GM18505 (cell line): ENCODE data around the gene ARFRP1.
"Not testable (repeated sequence)": the region's sequence is repeated elsewhere in the genome, so short reads cannot be mapped to it uniquely, and the experiment has no call there.

ENCODE experiments used
- ATAC-seq: cut with Tn5 transposase; IDR thresholded peaks from one replicate; pipeline ENCODE4 v1.9.1; 2021; ENCODE audit not compliant: unreplicated experiment
- POLR2A ChIP-seq: IDR thresholded peaks from 4 replicates; pipeline ENCODE4 v1.6.1; 2011; ENCODE audit warnings: borderline replicate concordance; ENCODE audit not compliant: insufficient read depth, insufficient read length; ENCODE audit errors: extremely low read depth

Gene ARFRP1

DNA sequence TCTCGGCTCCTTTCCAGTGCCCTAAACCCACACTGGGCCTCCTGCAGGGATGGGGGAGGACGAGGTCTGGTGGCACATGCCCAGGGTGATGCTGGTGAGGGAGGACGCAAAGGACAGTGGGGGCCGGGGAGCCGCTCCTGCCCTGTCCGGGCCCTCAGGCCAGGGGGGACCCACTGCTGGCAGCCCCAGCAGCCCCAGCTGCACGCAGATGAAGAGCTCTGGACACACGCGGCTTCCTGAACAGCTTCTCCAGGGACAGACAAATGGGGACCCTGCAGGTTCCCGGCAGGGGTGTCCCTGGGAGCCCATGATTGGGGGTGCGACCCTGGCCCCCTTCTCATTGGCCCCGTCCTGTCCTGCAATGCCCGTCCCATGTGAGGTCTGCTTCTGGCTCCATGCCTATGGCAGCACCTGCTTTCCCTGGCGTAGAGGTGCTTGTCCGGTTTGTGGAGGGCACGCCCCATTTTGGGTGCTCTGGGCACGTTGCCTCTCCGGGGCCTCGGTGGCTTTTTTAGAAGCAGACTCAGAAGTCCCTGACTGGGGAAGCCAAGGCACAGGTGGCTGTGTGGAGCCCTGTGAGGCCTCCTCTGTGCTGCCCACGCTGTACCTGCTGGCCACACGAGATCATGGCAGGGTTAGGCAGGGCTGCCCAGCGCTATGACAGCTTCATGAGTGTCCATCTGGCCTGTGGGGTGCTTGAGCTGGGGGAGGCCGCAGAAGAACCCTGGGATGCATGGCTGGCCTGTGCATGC, 26.7 kb downstream of the ARFRP1 start:
- no peak for TF ChIP-seq POLR2A
- no peak for ATAC-seq

DNA sequence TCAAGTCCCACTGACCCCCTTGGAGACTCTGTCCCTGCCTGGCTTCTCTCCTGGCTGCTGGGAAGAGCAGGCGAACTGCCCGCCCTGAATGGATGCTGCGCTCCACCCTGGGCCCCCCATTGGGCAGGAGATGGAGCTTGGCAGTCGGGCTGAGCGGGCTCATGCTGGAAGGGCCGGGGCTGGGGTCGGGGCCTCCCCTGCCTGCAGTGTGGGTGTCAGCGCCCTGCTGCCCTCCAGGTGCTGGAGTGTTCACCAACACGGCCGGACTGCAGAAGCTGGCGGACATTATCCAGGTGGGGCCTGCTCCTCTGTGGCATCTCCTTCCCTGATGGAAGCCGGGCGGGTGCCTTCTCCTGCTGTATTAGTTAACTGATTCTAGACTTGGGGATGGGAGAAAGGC, 27.3 kb downstream of the ARFRP1 start:
- TF ChIP-seq POLR2A, result no peak
- ATAC-seq, result no peak

DNA sequence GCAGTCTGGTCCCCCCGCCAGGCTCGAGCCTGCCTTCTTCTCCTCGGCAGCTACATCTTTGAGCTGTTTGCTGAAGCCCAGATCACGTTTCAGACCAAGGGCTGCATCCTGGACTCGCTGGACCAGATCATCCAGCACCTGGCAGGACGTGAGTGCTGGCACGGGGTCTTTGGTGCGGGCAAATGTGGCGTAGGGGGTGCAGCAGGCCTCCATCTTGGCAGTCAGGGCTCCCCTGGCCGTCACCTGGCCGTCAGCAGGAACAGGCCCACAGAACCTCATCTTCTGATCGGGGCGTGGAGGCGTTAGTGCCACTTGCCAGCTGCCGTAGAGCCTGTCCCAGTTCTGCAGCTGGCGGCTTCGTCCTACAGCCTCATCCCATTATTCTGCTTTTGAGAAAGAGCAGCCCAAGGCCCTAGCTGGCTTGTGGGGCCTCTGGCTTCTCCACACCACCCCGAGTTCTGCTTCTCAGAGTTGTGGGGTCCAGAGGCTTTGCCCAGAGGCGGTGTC, 27.9 kb downstream of the ARFRP1 start:
- ATAC-seq, result no peak
- no peak for TF ChIP-seq POLR2A

DNA sequence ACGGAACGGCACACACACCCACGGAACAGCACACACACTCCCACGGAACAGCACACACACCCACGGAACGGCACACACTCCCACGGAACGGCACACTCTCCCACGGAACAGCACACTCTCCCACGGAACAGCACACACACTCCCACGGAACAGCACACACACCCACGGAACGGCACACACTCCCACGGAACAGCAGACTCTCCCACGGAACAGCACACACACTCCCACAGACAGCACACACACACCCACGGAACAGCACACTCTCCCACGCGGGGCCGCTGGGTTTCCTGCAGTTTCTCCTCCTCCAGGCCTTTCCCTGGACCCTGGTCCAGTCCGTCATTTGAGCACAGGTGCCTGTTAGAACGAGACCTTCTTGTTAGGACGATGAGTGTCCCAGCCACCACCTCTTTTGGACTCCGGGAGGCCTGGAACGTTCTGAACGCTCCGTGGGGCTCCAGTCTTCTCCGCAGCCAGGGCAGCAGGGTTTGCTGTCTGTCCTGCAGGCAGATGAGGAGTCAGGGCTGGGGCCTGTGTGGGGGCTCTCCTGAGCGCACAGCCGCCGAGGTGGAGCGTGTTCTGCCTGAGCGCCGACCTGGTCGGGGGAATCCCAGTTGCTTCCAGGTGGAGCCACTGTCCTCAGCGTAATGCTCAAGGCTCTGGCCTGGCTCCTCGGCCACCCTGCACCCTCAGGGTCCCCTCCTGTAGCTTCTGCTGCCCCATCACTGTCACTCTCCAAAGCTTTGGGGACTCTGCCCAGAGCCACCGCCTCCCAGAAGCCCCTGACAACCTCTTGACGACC, 28.9 kb downstream of the ARFRP1 start:
- TF ChIP-seq POLR2A, result no peak
- ATAC-seq, result no peak

DNA sequence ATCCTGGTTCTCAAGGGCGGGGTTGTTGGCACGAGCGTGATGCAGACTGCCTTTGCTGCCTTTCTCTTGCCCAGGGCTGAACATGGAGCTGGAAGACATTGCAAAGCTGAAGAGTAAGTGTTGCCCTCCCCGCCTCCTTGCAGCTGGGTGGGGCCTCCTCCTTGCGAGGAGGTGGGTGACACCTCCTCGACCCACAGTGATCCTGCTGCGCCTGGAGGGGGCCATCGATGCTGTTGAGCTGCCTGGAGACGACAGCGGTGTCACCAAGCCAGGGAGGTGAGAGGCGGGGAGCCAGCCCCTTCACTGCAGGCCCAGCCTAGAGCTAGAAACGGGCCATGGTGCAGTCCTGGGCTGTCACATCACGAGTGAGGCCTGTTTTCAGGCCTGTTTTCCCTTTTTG, 29.7 kb downstream of the ARFRP1 start:
- no peak for ATAC-seq
- TF ChIP-seq POLR2A, result no peak

DNA sequence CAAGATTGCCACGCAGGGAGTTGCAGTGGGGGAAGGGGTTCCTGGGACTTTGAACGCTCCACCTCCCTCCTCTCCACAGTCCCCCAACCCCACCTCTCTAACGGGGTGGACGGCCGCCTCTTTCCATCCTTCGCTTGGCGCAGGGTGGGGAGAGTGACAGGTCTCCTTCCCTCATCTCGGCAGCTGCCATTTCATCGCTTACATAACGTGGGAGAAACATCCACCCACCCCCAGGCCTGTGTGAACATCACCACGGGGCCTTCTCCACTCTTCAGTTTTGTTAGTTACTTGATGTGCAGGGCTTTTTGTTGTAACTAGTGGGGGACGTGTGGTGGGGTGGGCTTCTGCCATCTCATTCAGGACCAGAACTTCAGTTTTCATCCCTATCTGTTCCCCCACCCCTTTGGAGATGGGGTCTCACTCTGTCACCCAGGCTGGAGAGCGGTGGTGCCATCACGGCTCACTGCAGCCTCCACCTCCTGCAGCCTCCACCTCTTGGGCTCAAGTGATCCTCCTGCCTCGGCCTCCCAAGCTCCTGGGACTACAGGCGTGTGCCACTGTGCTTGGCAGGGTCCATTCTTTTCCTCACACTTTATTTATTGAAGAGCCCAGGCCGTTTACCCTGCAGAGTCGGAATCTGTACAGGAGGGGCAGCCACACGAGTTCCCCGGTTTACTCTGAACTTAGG, 32.0 kb downstream of the ARFRP1 start:
- TF ChIP-seq POLR2A, result no peak

DNA sequence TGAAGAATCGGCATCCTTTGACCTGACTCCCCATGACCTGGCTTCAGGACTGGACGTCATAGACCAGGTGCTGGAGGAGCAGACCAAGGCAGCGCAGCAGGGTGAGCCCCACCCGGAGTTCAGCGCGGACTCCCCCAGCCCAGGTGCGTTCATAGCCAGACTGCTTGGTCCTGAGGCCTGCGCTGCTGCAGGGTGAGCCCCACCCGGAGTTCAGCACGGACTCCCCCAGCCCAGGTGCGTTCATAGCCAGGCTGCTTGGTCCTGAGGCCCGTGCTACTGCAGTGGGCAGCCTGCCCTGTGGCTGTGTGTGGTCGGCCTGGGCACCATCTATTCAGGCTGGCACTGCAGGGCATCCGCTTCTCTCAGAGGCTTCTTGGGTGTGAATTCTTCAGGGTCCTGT, 33.8 kb downstream of the ARFRP1 start:
- no peak for TF ChIP-seq POLR2A
- ATAC-seq, result no peak

More for the DNA sequence above, 32.0 kb downstream of the ARFRP1 start:
- no peak for ATAC-seq

DNA sequence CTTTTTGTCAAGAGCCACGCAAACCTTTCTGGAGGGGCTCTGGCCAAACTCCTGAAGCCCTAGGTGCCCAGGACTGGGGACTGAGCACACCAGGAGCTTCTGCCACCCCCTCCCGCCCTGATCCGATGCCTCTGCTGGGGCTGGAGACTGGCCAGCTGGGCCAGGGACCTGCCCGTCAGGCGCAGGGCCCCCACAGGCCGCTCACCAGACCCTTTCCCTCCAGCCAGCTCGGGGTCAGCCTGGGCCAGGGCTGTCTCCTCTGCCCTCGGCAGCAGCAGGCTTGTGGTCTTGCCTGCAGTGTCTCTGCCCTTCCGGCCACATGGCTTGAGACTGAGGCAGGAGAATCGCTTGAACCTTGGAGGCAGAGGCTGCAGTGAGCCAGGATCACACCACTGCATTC, 35.1 kb downstream of the ARFRP1 start:
- no peak for ATAC-seq
- no peak for TF ChIP-seq POLR2A

DNA sequence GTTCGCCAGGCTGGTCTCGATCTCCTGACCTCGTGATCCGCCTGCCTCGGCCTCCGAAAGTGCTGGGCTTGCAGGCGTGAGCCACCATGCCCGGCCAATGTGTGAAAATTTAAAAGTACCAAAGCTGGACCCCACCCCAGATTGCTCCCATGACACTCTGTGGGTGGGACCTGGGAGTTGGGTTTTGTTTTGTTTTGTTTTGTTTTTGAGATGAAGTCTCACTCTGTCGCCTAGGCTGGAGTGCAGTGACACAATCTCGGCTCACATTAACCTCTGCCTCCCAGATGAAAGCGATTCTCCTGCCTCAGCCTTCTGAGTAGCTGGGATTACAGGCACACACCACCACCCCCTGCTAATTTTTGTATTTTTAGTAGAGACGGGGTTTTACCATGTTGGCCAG, 36.1 kb downstream of the ARFRP1 start:
- not testable (repeated sequence) for ATAC-seq

DNA sequence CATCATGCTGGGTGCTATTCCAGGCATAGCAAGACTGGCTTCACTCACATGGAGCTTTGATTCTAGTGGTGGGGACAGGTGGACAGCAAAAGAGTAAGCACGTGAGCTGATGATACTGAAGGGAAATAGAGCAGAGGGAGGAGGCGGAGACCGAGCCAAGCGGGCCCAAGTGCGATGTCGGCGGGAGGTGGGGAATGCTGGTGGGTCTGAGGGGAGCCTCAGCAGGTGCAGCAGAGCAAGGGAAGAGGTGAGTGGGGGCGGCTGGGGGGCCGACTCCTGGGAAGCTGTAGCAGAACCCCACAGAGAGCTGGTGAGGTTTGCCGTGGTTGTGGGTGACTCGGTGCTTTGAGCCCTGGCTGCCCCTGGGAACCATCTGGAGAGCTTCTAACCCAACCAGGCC, 39.4 kb downstream of the ARFRP1 start:
- ATAC-seq, result no peak
- TF ChIP-seq POLR2A, result no peak

DNA sequence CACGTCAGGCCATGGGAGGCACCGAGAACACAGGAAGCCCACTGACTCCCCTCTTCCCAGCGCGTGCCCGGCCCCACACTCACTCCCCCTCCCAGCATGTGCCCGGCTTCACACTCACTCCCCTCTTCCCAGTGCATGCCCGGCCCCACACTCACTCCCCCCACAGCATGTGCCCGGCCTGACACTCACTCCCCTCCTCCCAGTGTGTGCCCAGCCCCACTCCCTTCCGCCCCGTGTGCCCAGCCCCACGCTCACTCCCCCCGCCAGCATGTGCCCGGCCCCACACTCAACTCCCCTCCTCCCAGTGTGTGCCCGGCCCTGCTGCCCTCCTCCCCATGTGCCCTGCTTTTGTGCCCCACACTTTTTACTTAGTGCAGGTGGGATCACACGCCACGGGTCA, 39.9 kb downstream of the ARFRP1 start:
- no peak for ATAC-seq
- TF ChIP-seq POLR2A, result no peak

DNA sequence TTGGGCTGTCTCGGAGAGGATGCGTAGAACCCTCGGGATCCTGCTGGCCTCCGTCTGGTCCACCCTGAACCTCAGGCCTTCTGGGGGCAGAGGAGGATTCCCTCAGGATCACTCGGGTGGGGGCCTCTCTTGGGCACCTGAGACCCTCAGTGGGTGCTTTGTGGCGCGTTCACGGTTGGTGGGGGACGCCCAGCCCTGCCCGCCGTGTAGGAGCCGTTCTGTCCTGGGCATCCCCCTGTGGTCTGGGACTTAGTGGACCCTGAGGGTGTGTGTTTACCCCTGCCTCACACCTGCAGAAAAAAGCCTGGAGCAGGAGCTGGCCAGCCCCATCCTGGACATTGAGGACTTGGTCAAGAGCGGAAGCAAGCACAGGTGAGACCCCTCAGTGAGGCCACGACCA, 42.1 kb downstream of the ARFRP1 start:
- TF ChIP-seq POLR2A, result no peak
- no peak for ATAC-seq

DNA sequence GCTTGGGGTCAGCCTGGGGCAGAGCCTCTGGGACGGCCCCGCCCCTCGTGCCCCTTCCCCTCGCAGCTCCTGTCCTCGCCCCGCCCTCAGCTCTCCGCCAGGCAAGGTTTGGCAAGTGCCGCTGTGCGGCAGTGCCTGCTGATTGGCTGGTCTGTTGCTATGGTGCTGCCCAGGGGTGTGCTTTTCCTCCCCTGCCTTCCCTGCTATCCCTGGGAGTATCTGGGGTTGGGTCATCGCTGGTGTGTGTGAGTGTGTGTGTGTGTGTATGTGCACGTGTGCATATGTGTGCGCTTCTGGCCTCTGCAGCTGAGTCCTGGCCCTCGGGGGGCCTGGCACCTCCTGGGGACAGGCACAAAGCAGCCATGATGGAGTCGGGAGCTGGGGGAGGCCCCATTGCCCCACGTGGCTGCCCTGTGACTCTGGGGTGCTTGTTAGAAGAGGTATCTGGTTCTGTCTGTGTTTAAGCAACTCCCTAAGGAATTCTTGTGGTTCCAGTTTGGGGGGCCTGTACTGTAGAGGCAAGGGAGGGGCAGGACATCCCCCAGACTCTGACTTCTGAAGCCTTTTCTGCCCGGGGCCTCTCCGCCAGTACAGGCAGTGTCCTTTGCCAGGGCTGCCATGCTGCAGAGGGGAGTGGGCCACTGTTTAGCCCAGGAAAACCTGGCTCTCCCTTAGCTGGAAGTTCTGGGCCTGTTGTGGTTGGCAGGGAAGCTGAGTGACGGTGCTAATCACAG, 42.7 kb downstream of the ARFRP1 start:
- no peak for ATAC-seq
- TF ChIP-seq POLR2A, result no peak
